ENCODE results near the gene EXOC3L2.
"Not testable (repeated sequence)": the region's sequence is repeated elsewhere in the genome, so short reads cannot be mapped to it uniquely, and the experiment has no call there.

EXOC3L2 gene

DNA sequence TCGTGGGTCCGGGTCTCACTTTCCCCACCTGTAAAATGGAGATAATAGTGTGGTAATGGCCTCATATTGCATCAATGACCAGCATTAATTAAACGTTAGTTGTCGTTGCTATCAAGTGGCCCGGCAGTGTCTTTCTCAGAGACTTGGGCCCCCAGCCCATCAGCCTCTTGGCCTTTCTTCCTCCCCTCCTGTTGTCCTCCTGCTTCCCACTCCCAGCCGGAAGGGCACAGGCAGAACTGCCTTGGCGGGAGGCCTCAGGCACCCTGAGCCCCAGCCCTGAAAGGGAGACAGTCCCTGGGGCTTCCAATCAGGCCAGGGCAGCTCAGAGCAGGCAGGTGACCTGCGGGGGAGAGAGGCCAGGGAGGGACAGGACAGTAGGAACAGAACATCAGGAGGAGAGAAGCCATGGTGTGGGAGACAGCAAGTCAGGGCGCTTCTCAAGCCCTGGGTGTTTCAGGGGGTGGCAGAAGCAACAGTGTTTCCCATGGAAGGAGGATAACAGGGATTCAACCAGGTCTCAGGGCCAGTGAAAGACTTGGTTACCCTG is 10.5 kb upstream of the EXOC3L2 start:
- no peak for DNase-seq

DNA sequence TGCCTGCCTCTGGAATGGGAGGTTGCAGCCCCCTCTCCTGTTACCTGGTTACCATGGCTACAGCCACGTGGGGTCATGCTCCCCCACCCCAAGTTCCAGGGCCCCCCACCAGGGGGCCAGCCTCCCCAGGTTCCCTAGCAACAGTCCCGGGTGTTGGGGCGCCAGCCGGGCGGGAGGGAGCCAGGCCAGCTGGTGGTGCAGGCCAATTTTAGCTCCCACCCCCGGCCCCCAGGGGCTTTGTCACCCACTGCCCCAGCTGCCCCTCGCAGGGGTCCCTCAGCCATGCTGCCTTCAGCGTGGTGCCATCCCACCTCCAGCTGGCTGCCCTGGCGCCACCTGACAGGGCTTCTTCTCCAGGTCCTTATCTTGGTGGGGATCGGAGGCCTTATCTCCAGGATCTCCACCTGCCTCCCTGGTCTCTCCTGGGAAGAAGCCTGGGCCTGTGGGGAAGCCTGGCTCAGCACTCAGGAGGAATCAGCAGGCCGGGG is 8.9 kb upstream of the EXOC3L2 start:
- no peak for DNase-seq

DNA sequence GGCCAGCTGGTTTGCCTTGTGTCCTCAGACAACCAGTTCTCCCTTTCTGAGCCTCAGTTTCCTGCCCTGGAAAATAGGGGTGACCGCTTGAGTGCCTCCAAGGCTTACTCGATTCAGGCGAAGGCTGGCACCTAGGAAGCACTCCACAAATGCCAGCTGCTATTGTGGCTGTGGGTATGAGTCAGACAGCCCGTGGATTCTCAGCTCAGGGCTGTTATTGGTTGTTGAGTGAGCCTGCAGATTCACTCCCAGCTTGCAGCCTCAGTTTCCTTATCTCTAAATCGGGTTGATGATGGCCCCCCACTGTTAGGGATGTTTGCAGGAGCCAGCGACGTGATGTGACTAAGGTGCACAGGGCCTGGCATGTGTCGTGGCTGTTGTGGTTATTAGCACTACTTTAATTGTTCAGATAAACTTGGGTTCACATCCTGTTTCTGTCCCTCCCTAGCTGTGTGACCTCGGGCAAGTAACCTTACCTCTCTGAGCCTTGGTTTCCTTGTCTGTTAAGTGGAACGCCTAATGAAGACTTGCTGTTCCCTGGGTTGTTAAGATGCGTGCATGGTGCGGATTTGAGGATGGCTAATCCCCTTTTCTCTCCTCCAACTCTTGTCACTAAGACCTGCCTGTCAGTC is 8.3 kb upstream of the EXOC3L2 start:
- DNase-seq, result no peak

DNA sequence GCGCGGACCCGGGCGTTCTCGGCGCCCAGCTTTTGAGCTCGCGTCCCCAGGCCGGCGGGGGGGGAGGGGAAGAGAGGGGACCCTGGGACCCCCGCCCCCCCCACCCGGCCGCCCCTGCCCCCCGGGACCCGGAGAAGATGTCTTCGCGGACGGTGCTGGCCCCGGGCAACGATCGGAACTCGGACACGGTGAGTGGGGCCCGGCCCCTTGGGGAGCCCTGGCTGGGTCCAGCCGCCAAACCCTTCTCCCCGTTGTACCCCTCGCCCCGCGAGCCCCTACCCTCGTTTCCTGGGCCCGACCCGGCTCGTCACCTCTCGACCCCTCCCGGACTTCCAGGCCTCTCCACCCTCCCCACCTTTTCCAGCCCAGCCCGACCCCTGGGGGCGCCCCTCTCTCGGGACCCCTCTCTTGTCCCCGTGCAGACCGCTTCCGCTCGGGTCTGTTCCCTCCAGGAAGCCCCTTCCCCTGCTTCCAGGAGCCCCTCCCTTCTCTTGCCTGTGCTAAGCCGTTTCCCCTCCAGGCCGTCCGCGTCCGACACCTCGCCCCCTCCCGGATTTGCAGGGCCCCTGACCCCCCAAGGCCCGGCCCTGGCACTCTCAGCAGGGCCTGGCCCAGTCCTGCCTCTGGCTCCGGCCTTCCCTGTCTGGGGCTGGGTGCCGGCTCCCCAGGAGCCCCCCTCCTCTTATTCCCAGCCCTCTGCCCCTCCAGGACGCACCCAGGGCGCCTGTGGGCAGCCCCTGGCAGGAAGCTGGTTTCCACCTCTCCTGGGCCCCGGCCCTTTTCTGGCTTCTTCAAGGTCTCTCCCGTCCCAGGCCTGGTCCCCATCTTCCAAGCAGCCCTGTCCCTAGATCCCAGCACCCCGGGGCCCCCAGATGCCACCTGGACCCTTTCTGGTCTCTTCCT is 6.5 kb upstream of the EXOC3L2 start:
- DNase-seq, result no peak

DNA sequence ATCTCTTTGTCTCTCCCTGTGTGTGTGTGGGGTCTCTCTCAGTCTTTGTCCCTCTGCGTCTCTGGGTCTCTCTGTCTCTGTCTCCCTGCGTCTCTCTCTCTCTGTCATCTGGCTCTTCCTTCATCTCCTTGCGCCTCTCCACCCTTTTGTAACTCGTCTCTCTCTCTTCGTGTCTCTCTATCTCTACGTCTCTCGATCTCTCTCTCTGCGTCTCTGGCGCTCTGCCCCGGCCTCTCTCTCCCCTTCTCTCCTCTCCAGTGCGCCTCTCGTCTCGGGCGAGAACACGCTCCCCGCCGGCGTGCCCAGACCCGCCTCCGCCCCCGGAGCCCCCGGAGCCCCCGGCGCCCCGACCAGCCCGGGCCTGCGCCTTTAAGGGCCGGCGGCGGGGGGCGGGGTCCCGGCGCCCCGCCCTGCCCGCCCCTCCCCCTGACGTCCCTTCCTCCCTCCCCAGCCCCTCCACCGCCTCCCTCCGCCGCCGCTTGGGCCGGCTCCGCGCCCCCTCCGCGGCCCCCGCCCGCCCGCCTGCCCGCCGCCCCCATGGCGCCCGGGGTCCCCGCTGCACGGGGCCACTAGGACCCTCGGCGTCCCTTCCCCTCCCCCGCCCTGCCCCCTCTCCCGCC is 5.7 kb upstream of the EXOC3L2 start, which contains the start of gene MARK4:
Gene MARK4, plus strand, starts transcription at position 440 of the 620 bp plus-strand sequence. CDS start 318 bp downstream, outside the sequence.
- DNase-seq, result no peak

DNA sequence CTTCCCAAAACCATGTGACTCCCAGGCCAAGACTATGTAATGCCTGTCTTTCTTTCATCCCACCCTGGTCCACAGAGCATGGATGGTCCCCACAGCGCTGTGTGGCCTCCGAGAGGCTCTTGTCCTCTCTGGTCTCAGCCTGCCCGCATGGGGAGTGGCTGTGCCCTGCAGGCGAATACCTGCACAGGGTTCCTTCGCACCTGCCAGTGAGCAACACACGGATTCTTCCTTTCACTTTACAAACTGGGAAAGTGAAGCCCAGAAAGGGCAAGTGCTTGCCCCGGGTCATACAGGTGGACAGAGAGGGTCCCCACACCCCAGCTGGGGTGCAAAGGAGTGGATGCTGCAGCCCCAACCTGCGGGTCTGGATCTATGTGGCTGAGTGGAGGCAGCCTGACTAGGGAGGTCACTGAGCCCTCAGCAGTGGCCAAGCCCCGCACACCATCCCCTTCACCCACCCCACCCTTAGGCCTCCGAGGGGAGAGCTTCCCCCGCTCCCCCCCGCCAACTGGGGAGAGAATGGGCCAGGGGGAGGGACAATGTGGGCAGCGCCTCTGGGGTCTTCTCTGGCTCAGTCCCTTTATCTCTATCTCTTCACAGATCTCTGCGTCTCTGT is 5.1 kb upstream of the EXOC3L2 start:
- no peak for DNase-seq

DNA sequence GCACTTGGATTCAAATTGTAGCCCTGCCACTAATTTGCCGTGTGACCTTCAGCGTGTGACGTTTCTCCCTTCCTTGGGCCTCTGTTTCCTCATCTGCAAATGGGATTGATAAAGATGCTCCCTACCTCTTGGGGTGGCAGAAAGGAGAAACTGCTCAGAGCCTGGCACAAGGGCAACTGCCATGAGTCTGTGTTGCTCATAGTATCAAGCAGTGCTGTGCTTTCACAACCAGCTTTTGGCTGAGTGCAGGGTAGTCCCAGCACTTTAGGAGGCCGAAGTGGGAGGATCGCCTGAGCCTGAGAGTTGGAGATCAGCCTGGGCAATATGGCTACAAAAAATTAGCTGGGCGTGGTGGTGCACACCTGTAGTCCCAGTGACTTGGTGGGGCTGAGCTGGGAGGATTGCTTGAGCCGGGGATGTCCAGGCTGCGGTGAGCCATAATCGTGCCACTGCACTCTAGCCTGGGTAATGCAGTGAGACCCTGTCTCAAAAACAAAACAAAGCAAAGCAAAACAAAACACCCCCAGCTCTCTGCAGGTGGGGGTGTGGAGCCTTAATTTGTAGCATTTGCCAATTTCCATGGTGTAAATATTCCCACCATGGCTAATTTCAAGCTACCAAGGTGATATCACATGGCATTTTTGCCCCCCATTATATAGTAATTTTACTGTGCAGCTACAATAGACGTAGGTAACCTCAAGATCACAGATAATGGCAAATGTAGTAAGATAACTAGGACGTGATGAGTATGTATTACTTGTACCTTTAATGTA is 4.2 kb upstream of the EXOC3L2 start:
- no peak for DNase-seq

DNA sequence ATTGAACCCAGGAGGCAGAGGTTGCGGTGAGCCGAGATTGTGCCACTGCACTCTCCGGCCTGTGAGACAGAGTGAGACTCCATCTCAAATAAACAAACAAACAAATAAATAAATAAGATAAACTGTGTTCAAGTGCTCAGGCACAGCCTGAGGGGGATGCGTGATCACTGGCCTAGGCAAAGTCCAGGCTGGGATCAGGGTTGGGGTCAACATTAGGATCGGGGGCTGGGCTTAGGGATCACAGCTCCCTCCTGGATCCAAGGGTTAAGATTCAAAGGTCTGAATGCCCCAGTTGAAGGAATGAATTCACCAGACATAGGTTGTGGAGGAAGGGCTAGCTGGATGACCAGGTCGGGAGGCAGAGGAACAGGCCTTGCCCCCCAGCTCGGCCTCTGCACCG is 1.9 kb upstream of the EXOC3L2 start:
- no peak for DNase-seq

DNA sequence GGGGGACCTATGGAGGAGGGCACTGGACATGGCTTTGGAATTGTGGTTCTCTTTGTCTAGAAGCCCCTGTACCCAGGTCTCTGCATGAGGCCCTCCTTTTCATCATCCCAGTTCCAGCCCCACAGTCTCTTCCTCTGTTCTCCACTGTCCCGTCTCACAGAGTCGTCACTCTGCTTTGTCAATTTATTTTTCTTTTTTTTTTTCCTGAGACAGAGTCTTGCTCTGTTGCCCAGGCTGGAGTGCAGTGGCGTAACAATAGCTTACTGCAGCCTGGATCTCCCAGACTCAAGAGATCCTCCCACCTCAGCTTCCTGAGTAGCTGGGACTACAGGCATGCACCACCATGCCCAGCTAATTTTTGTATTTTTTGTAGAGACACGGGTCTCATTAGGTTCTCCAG is 619 bp upstream of the EXOC3L2 start:
- DNase-seq, result no peak

DNA sequence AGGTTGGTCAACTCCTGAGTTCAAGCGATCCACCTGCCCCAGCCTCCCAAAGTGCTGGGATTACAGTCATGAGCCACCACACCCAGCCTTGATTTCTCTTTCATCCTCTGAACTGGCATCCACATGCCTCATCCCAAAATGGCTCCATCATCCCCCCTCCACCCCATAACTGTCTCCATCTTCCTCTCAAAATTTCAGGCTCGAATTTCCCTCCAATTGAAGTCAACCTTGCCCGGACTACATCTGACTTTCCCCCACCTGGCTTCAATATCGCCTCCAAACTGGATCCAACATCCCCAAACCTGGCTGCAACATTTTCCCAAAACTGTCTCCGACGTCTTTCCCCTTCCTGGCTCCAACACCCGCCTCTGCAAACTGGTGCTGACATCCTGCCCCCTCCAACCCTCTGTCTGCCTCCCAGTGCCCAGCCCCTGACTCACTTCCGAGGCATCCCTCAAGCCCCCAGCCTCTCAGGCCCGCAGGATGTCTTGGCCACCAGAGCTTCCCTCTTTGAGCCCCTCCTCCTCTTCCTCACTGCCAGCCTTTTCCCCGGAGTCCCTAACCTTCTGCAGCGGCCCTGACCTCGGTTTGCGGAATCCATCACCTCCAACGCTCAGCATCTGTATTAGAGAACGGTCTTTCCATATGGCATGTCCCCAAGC is 943 bp downstream of the EXOC3L2 start:
- DNase-seq, result no peak

DNA sequence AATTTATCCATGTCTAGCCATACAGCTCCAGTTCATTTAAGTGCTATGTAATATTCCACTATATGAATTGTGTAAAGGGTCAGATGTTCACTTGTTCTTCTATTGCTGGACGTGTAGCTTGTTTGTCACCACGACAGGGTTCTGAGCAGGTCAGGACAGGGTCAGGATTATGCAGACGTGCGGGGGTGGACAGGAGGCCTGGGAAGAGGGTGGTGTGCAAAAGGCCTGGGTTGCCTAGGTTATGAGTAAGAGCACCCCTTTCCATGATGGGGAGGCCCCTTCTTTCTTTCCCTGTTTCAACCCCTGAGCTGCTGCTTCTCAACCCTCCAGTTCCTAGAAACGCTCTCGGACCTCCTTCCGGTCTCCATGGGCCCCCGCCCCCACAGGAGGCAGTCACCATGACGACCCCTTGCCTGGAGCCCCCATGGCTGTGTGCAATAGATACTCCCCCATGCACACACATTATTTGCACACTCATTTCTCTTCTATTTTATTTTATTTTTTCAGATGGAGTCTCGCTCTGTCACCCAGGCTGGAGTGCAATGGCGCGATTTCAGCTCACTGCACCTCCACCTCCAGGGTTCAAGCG is 2.0 kb downstream of the EXOC3L2 start:
- no peak for DNase-seq

DNA sequence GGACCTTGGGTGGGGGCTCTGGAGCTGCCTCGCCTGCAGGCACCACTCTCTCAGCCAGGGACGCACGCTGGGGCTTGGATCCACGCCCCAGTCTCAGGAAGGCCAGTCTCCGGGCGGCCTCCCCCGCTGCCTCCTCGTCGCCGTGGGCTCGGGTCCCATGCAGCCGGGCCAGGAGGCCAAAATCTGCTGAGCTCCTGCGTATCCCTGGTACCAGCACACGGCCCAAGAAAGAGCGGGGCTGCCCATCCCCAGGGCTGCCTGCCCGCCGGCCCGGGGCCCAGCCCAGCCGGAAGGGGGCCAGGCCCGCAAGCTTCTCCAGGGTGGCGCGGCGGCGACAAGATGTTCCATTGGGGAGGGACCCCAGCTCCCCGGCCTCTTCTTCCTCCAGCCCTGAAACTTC is 6.7 kb downstream of the EXOC3L2 start:
- no peak for DNase-seq

DNA sequence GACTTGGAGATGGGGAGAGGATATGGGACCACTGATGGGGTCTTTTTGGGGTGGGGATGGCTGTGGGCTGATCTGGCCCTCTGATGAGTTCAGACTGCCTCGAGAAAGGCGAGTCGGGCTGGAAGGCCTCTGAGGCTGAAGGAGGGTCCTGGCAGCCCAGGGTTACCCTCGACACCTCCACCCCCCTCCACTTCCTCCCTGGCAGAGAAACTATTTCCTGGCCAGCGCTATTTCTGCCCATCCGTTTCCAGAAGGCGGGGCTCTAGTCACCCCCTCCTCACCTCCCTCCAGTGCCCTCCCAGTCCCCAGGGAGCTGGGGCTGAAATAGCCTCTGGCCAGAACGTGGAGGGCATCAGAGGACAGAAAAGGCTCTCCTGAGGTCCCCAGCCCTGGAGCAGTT is 9.7 kb downstream of the EXOC3L2 start:
- no peak for DNase-seq

DNA sequence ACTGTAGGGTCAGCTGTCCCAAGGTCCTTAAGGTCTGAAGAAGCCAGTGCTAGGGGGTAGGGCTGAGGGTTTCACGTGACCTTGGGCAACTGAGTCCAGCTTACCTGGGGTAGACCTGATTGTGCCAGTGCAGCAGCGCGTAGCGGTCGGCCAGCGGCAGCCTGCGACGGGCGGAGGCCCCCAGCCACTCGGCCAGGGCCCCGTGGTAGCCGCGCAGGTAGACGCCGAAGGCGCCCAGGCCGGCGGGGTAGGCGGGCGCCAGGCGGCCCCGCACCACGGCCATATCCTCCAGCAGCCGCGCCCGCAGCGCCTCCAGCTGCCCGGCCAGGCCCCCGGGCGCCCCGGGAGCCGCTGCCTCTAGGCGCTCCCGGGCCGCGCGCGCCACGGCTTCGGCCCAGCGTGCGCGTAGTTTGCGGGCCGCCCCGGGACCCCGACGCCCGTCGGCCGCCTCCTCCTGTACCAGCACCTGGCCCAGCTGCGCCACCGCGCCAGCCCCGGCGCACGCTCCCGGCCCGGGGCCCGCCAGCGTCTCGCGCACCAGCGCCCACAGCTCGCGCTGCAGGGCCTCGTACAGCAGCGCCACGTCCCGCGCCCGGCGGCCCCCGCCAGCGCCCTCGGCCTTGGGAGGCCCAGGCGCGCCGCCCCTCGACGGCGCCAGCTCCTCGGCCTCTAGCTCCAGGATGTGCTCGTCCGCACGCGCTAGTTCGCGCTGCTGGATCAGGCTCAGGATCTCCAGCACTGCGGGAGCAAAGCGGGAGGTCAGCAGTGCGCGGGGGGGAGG is 10.9 kb downstream of the EXOC3L2 start:
- no peak for DNase-seq

DNA sequence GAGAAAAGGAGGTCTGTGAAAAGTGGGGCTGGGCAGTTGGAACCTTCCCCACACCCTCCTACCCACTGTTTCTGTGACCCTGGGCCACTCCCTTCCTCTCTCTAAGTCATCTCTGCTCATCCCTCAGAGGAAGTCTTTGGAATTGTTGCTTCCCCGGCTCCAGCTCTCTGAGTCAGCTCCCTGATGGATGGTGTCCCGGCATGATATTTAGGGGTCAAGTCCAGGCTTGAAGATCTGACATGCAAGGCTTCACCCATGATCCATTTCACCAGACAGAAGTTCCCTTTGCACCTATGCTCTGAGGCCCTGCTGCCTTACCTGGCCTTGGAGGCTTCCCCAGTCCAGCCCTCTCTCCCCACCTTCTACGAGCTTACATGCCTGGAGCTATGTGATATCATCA is 13.3 kb downstream of the EXOC3L2 start:
- DNase-seq, result no peak

DNA sequence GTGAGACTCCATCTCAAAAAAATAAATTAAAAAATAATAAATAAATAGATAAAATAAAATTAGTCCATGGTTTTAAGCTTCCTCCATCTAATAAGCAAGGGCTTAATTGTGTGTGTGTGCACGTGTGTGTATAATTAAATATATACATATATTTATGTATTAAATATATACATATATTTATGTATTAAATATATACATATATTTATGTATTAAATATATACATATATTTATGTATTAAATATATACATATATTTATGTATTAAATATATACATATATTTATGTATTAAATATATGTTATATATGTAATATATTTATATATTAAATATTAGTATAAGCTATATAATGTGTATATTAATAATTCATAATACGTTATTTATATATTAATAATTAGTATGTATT is 16.2 kb downstream of the EXOC3L2 start:
- not testable (repeated sequence) for DNase-seq

DNA sequence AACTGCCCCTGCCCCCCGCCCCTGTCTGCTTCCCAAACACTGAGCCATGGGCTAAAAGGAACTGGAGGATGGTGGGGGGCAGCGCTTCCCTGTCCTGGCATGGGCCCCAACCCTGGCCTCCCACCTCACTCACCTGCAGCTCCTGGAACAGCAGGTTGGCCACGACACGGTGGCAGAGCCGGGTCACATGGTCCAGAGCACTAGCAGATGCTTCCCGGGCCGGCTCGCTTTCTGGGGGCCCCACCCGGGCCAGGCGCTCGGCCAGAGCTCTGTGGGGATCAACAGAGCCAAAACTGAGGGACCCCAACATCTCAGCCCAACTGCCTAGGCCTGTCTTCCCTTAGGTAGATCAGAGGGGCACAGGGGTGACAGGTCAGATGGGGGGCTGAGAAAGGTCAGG is 20.6 kb downstream of the EXOC3L2 start:
- no peak for DNase-seq

DNA sequence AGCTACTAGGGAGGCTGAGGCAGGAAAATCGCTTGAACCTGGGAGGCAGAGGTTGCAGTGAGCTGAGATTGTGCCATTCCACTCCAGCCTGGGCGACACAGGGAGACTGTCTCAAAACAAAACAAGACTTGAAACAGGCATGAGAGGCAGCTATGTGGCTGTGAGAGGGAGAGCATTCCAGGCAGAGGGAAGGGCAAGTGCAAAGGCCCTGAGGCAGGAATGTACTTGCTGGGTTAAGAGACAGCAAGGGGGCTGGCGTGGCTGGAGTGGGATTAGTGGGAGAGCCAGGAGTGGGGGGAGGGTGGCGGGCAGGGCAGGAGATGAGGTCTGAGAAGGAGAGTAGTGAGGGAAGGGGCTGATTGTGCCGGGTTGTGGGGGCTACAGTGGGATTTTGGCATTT is 21.3 kb downstream of the EXOC3L2 start:
- DNase-seq, result no peak

DNA sequence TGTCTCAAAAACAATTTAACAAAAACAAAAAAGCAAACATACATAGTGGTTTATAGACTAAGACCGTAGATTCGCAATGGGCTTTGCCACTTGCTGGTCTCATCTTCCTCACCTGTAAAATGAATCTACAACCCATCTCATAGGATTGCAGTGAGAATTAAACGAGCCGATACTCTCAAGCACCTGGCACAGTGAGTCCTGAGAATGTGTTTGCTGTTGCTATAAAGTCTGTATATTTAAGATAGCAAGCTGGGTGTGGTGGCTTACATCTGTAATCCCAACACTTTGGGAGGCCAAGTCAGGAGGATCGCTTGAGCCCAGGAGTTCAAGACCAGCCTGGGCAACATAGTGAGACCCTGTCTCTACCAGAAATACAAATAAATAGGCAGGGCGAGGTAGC is 22.5 kb downstream of the EXOC3L2 start:
- no peak for DNase-seq

Measured in DMS153 (cell line).